Common myeloid progenitor, CD34-positive (primary cell): Measurements from ENCODE around the gene PARVB.

Source experiments
- CTCF ChIA-PET: fragments of 350-600 bp; sonication (Branson Sonifier 250); formaldehyde crosslinking; loops from one replicate; lab custom pipeline; 2021; ENCODE audit warnings: antibody characterized with exemption; lab: Charles Lee
- POLR2A ChIA-PET: fragments of 350-600 bp; sonication (Branson Sonifier 250); formaldehyde crosslinking; loops from one replicate; lab custom pipeline; 2021; ENCODE audit warnings: antibody characterized with exemption; lab: Charles Lee
- DNase-seq, 3 donors: peaks; one replicate each; pipeline versions ENCODE4 v3.0.0 to v3.0.0-alpha.2; 2013
- H3K27ac ChIP-seq, 2 experiments: 1 replicate in 1 of 2; 2 replicates in 1 of 2; pipeline ENCODE4 v1.7.0; 2013; ENCODE audit warnings: inconsistent platforms in 2 of 2, low read length in 2 of 2, mild to moderate bottlenecking in 2 of 2, low read depth in 1 of 2, moderate library complexity in 1 of 2; ENCODE audit not compliant: severe bottlenecking in 2 of 2, insufficient read depth in 1 of 2, poor library complexity in 1 of 2
- H3K27me3 ChIP-seq, 5 experiments: replicated peaks in 2 of 5; 1 replicate in 3 of 5; 2 replicates in 2 of 5; pipeline versions ENCODE4 v1.6.1 to v1.7.0; 2013; ENCODE audit warnings: low read length in 4 of 5, mild to moderate bottlenecking in 2 of 5, moderate library complexity in 2 of 5, inconsistent platforms in 1 of 5; ENCODE audit not compliant: insufficient read depth in 5 of 5, control insufficient read depth in 4 of 5
- H3K36me3 ChIP-seq, 4 experiments: 1 replicate in 2 of 4; 2 replicates in 2 of 4; pipeline versions ENCODE4 v1.6.1 to v1.7.0; 2013; ENCODE audit warnings: low read length in 3 of 4, control low read depth in 1 of 4, mild to moderate bottlenecking in 1 of 4; ENCODE audit not compliant: control insufficient read depth in 4 of 4, insufficient read depth in 4 of 4
- H3K4me1 ChIP-seq, 4 experiments: 1 replicate in 3 of 4; 2 replicates in 1 of 4; pipeline versions ENCODE4 v1.6.1 to v1.7.1; 2013; ENCODE audit warnings: low read length in 3 of 4, mild to moderate bottlenecking in 3 of 4, control low read depth in 1 of 4, inconsistent platforms in 1 of 4, moderate library complexity in 1 of 4; ENCODE audit not compliant: control insufficient read depth in 4 of 4, insufficient read depth in 4 of 4; ENCODE audit errors: control extremely low read depth in 1 of 4
- H3K4me3 ChIP-seq, 7 experiments: 1 replicate in 4 of 7; 2 replicates in 3 of 7; pipeline versions ENCODE4 v1.5.1 to v1.7.0; 2013; ENCODE audit warnings: mild to moderate bottlenecking in 7 of 7, low read length in 6 of 7, moderate library complexity in 6 of 7, inconsistent platforms in 2 of 7, low read depth in 2 of 7, control low read depth in 1 of 7; ENCODE audit not compliant: insufficient read depth in 4 of 7, control insufficient read depth in 1 of 7; ENCODE audit errors: extremely low read depth in 1 of 7
- H3K9me3 ChIP-seq, 5 experiments: 1 replicate in 4 of 5; 2 replicates in 1 of 5; pipeline versions ENCODE4 v1.6.1 to v1.7.1; 2013; ENCODE audit warnings: low read length in 4 of 5, mild to moderate bottlenecking in 2 of 5, inconsistent platforms in 1 of 5, low read depth in 1 of 5, moderate library complexity in 1 of 5; ENCODE audit not compliant: control insufficient read depth in 4 of 5, insufficient read depth in 2 of 5; ENCODE audit errors: control extremely low read depth in 1 of 5
- WGBS: methylation state at CpG from one replicate; pipeline ENCODE4 v1.1.5; 2013; ENCODE audit not compliant: insufficient coverage; 5-methylcytosine and 5-hydroxymethylcytosine counted together

PARVB gene

GRCh38 chr22:44137415-44137814 lies 113.3 kb downstream of the PARVB start:
- Histone ChIP-seq H3K4me1 (peaks cover 6 to 29% (median 14%) of the 10 kb centered on the region in 4 experiments), H3K36me3 (peaks cover 23 to 72% (median 52%) of the 10 kb centered on the region in 4 experiments), H3K4me3 (no peak overlapping the region), H3K27me3 (no peaks in the 10 kb centered on the region), H3K27ac (no peak overlapping the region), H3K9me3 (peaks cover 0 to 24% (median 18%) of the 10 kb centered on the region in 5 experiments)
- CTCF ChIA-PET: interaction anchor here (1.2 kb wide), 1 partner anchor 18 kb away, joined by 3 read pairs; no protein-coding TSS in a partner anchor
- WGBS: 94% methylated on average over 3 of the region's 3 CpGs
- no peak for DNase-seq
- POLR2A ChIA-PET: interaction anchor here (0.6 kb wide), 1 partner anchor 420 kb away, joined by 3 read pairs; no protein-coding TSS in a partner anchor

- WGBS: 100% methylated on average over 4 of the region's 6 CpGs
- Histone ChIP-seq H3K27ac (no peak overlapping the region), H3K27me3 (no peaks in the 10 kb centered on the region), H3K36me3 (peaks cover 23 to 71% (median 53%) of the 10 kb centered on the region in 4 experiments), H3K4me1 (peaks cover 0 to 6% (median 2%) of the 10 kb centered on the region in 4 experiments), H3K4me3 (no peak overlapping the region), H3K9me3 (peaks cover 0 to 24% (median 18%) of the 10 kb centered on the region in 5 experiments)
- ChIA-PET CTCF (no interaction called here), POLR2A (no interaction called here)
- DNase-seq: no peak
These were observed 115.7 kb downstream of the PARVB start for GRCh38 chr22:44139773-44140172.

- peaks cover 0 to 4% (median 3%) of the 10 kb centered on the region in 5 experiments for H3K9me3 ChIP-seq
- WGBS: 95% methylated on average over 14 of the region's 16 CpGs
- H3K4me3 ChIP-seq: no peak overlapping the region
- H3K27ac ChIP-seq: no peak overlapping the region
- H3K4me1 ChIP-seq: no peaks in the 10 kb centered on the region
- H3K27me3 ChIP-seq: no peaks in the 10 kb centered on the region
- ChIA-PET CTCF (no interaction called here), POLR2A (interaction anchor here (0.6 kb wide), 1 partner anchor 14 kb away, joined by 3 read pairs; no protein-coding TSS in a partner anchor)
- no peak for DNase-seq
- H3K36me3 ChIP-seq: peaks cover 10 to 62% (median 37%) of the 10 kb centered on the region in 4 experiments
These were observed 118.5 kb downstream of the PARVB start for GRCh38 chr22:44142421-44143104.

GRCh38 chr22:44143105-44143474 lies 119.0 kb downstream of the PARVB start:
- 88% methylated on average over 3 of the region's 4 CpGs for WGBS
- DNase-seq: no peak
- ChIA-PET POLR2A (interaction anchor here (0.6 kb wide), 1 partner anchor 14 kb away, joined by 3 read pairs; no protein-coding TSS in a partner anchor), CTCF (no interaction called here)
- no peaks in the 10 kb centered on the region for H3K27me3 ChIP-seq
- no peak overlapping the region for H3K27ac ChIP-seq
- peaks cover 6 to 62% (median 35%) of the 10 kb centered on the region in 4 experiments for H3K36me3 ChIP-seq
- no peaks in the 10 kb centered on the region for H3K9me3 ChIP-seq
- no peak overlapping the region for H3K4me3 ChIP-seq
- H3K4me1 ChIP-seq: no peaks in the 10 kb centered on the region

- Histone ChIP-seq H3K27me3 (no peaks in the 10 kb centered on the region), H3K36me3 (peaks cover 3 to 60% (median 31%) of the 10 kb centered on the region in 4 experiments), H3K9me3 (no peaks in the 10 kb centered on the region), H3K4me1 (no peaks in the 10 kb centered on the region), H3K4me3 (no peak overlapping the region), H3K27ac (no peak overlapping the region)
- ChIA-PET CTCF (no interaction called here), POLR2A (no interaction called here)
- DNase-seq: no peak
- 91% methylated on average over 3 of the region's 9 CpGs for WGBS
These were observed 119.5 kb downstream of the PARVB start for GRCh38 chr22:44143579-44143978.

DNA sequence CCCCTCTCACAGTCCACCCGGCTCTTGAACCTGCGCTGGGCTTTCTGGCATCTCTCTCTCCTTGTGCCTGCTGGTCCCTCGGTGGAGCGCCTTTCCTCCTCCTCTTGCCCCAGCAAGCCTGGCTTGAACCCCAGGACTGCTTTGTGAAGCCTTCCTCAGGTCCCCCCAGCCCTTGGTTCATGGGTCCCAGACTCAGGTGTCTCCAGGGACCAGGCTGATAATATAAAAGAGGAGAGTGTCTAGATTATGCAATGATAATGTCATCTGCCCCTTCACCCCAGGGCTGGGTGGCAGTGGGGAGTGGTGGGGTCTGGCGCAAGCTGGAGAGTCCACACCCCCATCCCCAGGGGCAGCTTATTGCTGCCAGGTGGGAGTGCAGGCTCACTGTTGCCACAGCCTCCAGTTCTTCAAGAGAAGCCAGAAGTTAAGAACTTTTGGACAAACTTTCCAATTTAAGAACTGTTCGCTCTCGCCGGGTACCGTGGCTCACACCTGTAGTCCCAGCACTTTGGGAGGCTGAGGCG lies 120.0 kb downstream of the PARVB start:
- Histone ChIP-seq H3K4me1 (no peaks in the 10 kb centered on the region), H3K9me3 (no peaks in the 10 kb centered on the region), H3K36me3 (peaks cover 3 to 58% (median 30%) of the 10 kb centered on the region in 4 experiments), H3K27ac (no peak overlapping the region), H3K27me3 (no peaks in the 10 kb centered on the region), H3K4me3 (no peak overlapping the region)
- ChIA-PET CTCF (no interaction called here), POLR2A (no interaction called here)
- WGBS: 95% methylated on average over 10 of the region's 10 CpGs
- no peak for DNase-seq

GRCh38 chr22:44145544-44145943 lies 121.4 kb downstream of the PARVB start:
- Histone ChIP-seq H3K27ac (no peak overlapping the region), H3K4me3 (no peak overlapping the region), H3K27me3 (no peaks in the 10 kb centered on the region), H3K9me3 (no peaks in the 10 kb centered on the region), H3K4me1 (no peaks in the 10 kb centered on the region), H3K36me3 (peaks cover 6 to 58% (median 29%) of the 10 kb centered on the region in 4 experiments)
- ChIA-PET POLR2A (no interaction called here), CTCF (interaction anchor here (1.6 kb wide), 1 partner anchor 60 kb away, joined by 3 read pairs; no protein-coding TSS in a partner anchor)
- no peak for DNase-seq
- WGBS: 85% methylated on average over 7 of the region's 8 CpGs
